ENCODE results near the gene MYL2. TPM values are rescaled to one million over a fixed set of nuclear protein-coding genes. Genes with fewer than 3 reads are reported as not detected.

MYL2 gene
- total RNA-seq, 2 donors from 2014 or later, result 2.4 TPM; not detected in 1

DNA sequence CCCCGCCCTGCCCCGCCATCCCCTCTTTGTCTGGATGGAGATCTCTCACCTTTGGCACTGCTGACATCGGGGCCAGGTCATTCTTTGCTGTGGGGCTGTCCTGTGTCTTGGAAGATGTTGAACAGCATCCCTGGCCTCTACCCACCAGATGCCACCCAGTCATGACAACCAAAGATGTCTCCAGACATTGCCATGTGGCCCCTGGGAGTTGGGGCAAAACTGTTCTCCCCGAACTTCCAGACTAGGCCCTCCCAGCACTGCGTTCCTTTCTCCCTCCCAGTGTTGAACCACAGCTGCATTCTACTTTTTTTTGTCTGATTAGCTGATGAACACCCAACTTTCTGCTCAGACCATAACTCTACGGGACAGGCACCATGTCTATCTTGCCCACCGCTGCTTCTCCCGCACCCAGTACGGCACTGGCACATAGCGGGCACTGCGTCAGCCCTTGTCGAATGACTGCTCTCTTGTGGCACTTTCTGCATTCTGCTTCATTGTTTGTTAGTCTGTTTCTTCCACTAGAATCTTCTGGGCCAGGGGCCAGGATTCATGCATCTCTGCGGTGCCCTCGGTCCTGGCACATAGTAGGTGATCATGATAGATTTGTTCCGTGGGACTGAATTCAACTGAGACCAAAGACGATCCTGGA, 13.1 kb upstream of the MYL2 start:
- no peak overlapping the region for H3K9ac ChIP-seq (ENCODE audit: low read depth in 2 of 2, low read length in 2 of 2)
- H3K27ac ChIP-seq, result no peak overlapping the region
- H3K9me3 ChIP-seq, result no peaks in the 10 kb centered on the region
- intact Hi-C loops (cut with DNase I), result no loop called here
- H3K36me3 ChIP-seq, result no peaks in the 10 kb centered on the region
- no peak for DNase-seq
- no peak overlapping the region for H3K4me3 ChIP-seq
- TF ChIP-seq, protein P1, sequence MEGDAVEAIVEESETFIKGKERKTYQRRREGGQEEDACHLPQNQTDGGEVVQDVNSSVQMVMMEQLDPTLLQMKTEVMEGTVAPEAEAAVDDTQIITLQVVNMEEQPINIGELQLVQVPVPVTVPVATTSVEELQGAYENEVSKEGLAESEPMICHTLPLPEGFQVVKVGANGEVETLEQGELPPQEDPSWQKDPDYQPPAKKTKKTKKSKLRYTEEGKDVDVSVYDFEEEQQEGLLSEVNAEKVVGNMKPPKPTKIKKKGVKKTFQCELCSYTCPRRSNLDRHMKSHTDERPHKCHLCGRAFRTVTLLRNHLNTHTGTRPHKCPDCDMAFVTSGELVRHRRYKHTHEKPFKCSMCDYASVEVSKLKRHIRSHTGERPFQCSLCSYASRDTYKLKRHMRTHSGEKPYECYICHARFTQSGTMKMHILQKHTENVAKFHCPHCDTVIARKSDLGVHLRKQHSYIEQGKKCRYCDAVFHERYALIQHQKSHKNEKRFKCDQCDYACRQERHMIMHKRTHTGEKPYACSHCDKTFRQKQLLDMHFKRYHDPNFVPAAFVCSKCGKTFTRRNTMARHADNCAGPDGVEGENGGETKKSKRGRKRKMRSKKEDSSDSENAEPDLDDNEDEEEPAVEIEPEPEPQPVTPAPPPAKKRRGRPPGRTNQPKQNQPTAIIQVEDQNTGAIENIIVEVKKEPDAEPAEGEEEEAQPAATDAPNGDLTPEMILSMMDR (IDR thresholded peaks at IDR 0.05), result no peak
- H3K4me1 ChIP-seq, result no peaks in the 10 kb centered on the region
- H3K27me3 ChIP-seq, result no peaks in the 10 kb centered on the region

DNA sequence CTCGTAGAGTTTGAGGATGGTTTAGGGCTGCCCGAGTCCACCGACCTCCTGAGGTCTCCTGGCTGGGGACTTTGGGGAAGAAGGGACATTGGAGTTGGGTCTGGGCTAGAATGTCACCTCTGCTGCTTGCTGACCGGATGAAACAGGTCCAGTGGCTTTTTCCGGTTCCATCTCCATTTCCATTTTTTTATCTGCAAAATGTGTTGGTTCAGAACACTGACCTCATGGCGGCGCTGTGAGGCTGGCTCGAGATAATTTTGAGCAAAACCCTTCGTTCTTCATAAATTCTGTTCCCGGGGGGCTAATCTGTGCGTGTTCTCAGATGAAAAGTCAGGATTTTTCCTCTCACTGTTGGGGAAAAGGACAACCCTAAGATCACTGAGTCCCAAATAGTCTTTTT, 11.7 kb upstream of the MYL2 start:
- no peak overlapping the region for H3K9ac ChIP-seq (ENCODE audit: low read depth in 2 of 2, low read length in 2 of 2)
- no peaks in the 10 kb centered on the region for H3K27me3 ChIP-seq
- no peaks in the 10 kb centered on the region for H3K4me1 ChIP-seq
- no peak for DNase-seq
- intact Hi-C loops (cut with DNase I), result no loop called here
- H3K27ac ChIP-seq, result no peak overlapping the region
- H3K36me3 ChIP-seq, result no peaks in the 10 kb centered on the region
- H3K4me3 ChIP-seq, result no peak overlapping the region
- TF ChIP-seq, protein P1 (IDR thresholded peaks at IDR 0.05), result no peak
- H3K9me3 ChIP-seq, result no peaks in the 10 kb centered on the region

DNA sequence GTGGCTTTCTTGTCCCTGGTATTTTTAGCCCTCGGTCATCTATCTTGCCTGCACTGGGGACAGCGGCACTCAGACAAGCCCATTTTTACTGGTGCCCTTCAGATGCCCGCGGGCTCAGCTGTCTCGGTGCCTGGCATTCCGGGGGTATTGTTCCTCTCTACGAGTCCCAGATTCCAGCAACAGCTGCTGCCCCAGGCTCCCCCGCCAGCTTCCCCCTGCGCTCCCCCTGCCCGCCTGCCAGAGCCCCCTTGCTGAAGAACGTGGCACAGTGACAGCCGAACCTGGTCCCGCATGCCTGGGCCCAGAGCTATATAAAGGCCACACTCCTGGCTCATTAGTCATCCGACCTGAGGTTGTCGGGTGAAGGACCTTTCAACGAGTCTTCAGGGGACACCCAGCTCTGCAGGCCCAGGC, 10.9 kb upstream of the MYL2 start:
- H3K9ac ChIP-seq (ENCODE audit: low read depth in 2 of 2, low read length in 2 of 2), result no peak overlapping the region
- DNase-seq, result no peak
- H3K4me1 ChIP-seq, result no peaks in the 10 kb centered on the region
- H3K27me3 ChIP-seq, result no peaks in the 10 kb centered on the region
- intact Hi-C loops (cut with DNase I), result no loop called here
- no peaks in the 10 kb centered on the region for H3K9me3 ChIP-seq
- H3K27ac ChIP-seq, result no peak overlapping the region
- H3K4me3 ChIP-seq, result no peak overlapping the region
- H3K36me3 ChIP-seq, result no peaks in the 10 kb centered on the region
- TF ChIP-seq, protein P1 (IDR thresholded peaks at IDR 0.05), result no peak

DNA sequence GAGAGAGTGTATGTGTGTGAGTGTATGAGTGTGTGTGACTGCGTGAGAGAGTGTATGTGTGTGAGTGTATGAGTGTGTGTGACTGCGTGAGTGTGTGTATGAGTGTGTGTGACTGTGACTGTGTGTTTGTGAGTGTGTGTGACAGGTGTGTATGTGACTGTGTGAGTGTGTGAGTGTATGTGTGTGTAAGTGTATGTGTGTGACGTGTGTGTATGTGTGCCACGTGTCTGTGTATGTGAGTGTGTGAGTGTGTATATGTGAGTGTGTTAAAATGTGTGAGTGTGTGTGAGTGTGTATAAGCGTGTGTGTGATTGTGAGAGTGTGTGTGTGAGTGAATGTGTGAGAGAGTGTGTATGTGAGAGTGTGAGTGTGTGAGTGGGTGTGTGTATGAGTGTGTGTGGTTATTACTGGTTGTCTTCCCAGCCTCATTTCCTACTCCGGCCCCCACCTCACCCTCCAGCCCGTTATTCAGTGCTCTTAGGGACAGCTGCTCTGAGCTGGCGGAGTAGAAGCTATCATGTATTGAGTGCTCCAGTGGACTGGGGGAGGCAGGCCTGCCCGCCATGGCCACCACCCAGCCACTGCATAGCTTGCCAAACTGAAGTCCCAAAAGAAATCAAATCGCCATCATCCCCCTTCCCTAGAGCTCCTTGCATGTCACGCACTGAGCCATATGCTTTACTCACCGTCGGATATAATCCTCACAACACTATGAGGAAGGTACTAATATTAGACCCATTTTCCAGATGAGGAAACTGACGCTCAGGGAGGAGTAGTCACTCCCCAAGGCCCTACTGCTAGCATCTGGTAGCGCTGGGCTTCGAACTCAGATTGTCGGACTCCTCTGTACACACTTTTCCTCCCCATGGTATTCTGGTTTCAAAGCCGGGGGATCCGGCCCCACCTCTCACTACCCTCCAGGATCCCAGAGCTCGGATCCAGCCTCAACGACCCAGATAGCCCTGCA, 10.3 kb upstream of the MYL2 start:
- H3K4me1 ChIP-seq, result no peaks in the 10 kb centered on the region
- DNase-seq, result no peak

DNA sequence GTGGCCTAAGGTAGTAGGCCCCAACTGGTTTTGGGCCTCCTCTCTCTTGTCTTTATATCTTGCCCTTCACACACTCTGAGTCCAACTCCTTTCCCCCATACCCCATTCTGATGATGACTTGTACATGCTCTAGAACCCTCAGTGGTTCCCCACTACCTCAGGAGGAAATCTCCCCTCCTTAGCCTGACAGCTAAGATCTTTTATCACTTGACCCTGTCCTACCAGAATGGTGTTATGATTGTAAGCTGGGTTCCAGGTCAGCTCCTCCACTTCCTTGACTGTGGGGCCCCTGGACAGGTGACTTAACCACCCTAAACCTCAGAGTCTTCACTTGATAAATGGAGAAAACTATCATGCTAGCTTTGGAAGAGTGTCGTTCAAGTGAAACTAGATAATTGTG, 9.4 kb upstream of the MYL2 start:
- H3K4me3 ChIP-seq, result no peak overlapping the region
- intact Hi-C loops (cut with DNase I), result no loop called here
- no peak for DNase-seq
- no peaks in the 10 kb centered on the region for H3K9me3 ChIP-seq
- no peaks in the 10 kb centered on the region for H3K27me3 ChIP-seq
- TF ChIP-seq, protein P1 (IDR thresholded peaks at IDR 0.05), result no peak
- H3K9ac ChIP-seq (ENCODE audit: low read depth in 2 of 2, low read length in 2 of 2), result no peak overlapping the region
- no peaks in the 10 kb centered on the region for H3K36me3 ChIP-seq
- H3K4me1 ChIP-seq, result no peaks in the 10 kb centered on the region
- no peak overlapping the region for H3K27ac ChIP-seq

More for the DNA sequence above, 10.3 kb upstream of the MYL2 start:
- no peak overlapping the region for H3K9ac ChIP-seq (ENCODE audit: low read depth in 2 of 2, low read length in 2 of 2)
- H3K27me3 ChIP-seq, result no peaks in the 10 kb centered on the region
- H3K36me3 ChIP-seq, result no peaks in the 10 kb centered on the region
- no peak overlapping the region for H3K4me3 ChIP-seq
- no peaks in the 10 kb centered on the region for H3K9me3 ChIP-seq
- H3K27ac ChIP-seq, result no peak overlapping the region
- TF ChIP-seq, protein P1 (IDR thresholded peaks at IDR 0.05), result no peak
- intact Hi-C loops (cut with DNase I), result no loop called here

All from colonic mucosa (tissue), 4 donors.